Cardiac septum (tissue), 1 donor: ENCODE measurements around the gene SCYL1. TPM values are rescaled to one million over a fixed set of nuclear protein-coding genes. Genes with fewer than 3 reads are reported as not detected.

Experiments
- DNase-seq: peaks from one replicate; pipeline ENCODE4 v3.0.0-alpha.2; 2020; ENCODE audit warnings: low spot score
- intact Hi-C: fragments of 100-400 bp; cut with DNase I; formaldehyde crosslinking; loops from one replicate; pipeline ENCODE4 v1.14.0; 2022
- long read RNA-seq: library from polyadenylated mRNA; unstranded; transcript quantifications from one replicate; pipeline ENCODE4 v2.0.0, GENCODE V29; 2021
- total RNA-seq: library from RNA; stranded (reverse); fragmentation: NEBNext Ultra II Directional; extraction: Animal tissue kit (Norgen Biotek cat#: 25700); gene quantifications from one replicate; pipeline ENCODE4 v1.2.1, GENCODE V29; 2021
- donor health status: DM: no; HTN: no; CAD: no.

SCYL1 gene
- total RNA-seq: 60.2 TPM
- long read RNA-seq, transcript SCYL1-203 (18 exons, 2,583 nt): major isoform, 22 of 115 reads
- long read RNA-seq, transcript SCYL1-201 (18 exons, 2,642 nt): minor isoform, 15 of 115 reads
- long read RNA-seq, partial matches to known transcripts: 46 of 115 reads
- long read RNA-seq, other reads (novel, unspliced or antisense): 30 of 115 reads

GRCh38 chr11:65524741-65525545 lies at the start of gene SCYL1:
TSS of gene SCYL1 (plus strand) at chr11:65525083. CDS start at chr11:65525154, 71 bp downstream.
- peak; percentile 95 for DNase-seq
- intact Hi-C loops: no loop called here

GRCh38 chr11:65476632-65477148 lies 48.2 kb upstream of the SCYL1 start:
- intact Hi-C loops: loop anchor here (2.0 kb wide), 1 partner anchor 16 kb away; no protein-coding TSS in a partner anchor
- DNase-seq: no peak

- intact Hi-C loops: loop anchor here (2.0 kb wide), 1 partner anchor 15 kb away; no protein-coding TSS in a partner anchor
Observed at GRCh38 chr11:65477149-65477965, 47.5 kb upstream of the SCYL1 start.

GRCh38 chr11:65478388-65479183 lies 46.3 kb upstream of the SCYL1 start:
- no peak for DNase-seq
- intact Hi-C loops: no loop called here

More at GRCh38 chr11:65477149-65477965, 47.5 kb upstream of the SCYL1 start:
- DNase-seq: peak; percentile 99

GRCh38 chr11:65479184-65480145 lies 45.4 kb upstream of the SCYL1 start:
- intact Hi-C loops: no loop called here
- DNase-seq: no peak

- DNase-seq: no peak
- intact Hi-C loops: no loop called here
Observed at GRCh38 chr11:65482306-65482850, 42.5 kb upstream of the SCYL1 start.

- intact Hi-C loops: no loop called here
- no peak for DNase-seq
Observed at GRCh38 chr11:65485920-65486219, 39.0 kb upstream of the SCYL1 start.

- intact Hi-C loops: no loop called here
- no peak for DNase-seq
Observed at GRCh38 chr11:65486570-65487466, 38.1 kb upstream of the SCYL1 start.

- intact Hi-C loops: no loop called here
- peak; percentile 99 for DNase-seq
Observed at GRCh38 chr11:65487467-65488272, 37.2 kb upstream of the SCYL1 start.

- intact Hi-C loops: no loop called here
- no peak for DNase-seq
Observed at GRCh38 chr11:65488273-65489034, 36.4 kb upstream of the SCYL1 start.

- intact Hi-C loops: no loop called here
- DNase-seq: peak; percentile 90
Observed at GRCh38 chr11:65489035-65489705, 35.7 kb upstream of the SCYL1 start.

- intact Hi-C loops: no loop called here
- no peak for DNase-seq
Observed at GRCh38 chr11:65489706-65490320, 35.1 kb upstream of the SCYL1 start.

- no peak for DNase-seq
- intact Hi-C loops: no loop called here
Observed at GRCh38 chr11:65491163-65491465, 33.8 kb upstream of the SCYL1 start.

- peak; percentile 91 for DNase-seq
- intact Hi-C loops: loop anchor here (2.0 kb wide), 1 partner anchor 15 kb away; no protein-coding TSS in a partner anchor
Observed at GRCh38 chr11:65491614-65492386, 33.1 kb upstream of the SCYL1 start.
